Measurements from ENCODE around the gene BAIAP2L1. TPM values are rescaled to one million over a fixed set of nuclear protein-coding genes. Genes with fewer than 3 reads are reported as not detected.

The BAIAP2L1 gene
- total RNA-seq, 1 donor from 2014 or later = 1.9 TPM

GRCh38 chr7:98303176-98303865 lies 97.6 kb downstream of the BAIAP2L1 start:
- DNase-seq (ENCODE audit: low spot score) = no peak
- intact Hi-C loops (cut with DNase I) = no loop called here

GRCh38 chr7:98301693-98302470 lies 99.0 kb downstream of the BAIAP2L1 start:
- intact Hi-C loops (cut with DNase I) = no loop called here
- DNase-seq (ENCODE audit: low spot score) = no peak

GRCh38 chr7:98300595-98301372 lies 100.1 kb downstream of the BAIAP2L1 start:
- DNase-seq (ENCODE audit: low spot score) = no peak
- intact Hi-C loops (cut with DNase I) = no loop called here

DNA sequence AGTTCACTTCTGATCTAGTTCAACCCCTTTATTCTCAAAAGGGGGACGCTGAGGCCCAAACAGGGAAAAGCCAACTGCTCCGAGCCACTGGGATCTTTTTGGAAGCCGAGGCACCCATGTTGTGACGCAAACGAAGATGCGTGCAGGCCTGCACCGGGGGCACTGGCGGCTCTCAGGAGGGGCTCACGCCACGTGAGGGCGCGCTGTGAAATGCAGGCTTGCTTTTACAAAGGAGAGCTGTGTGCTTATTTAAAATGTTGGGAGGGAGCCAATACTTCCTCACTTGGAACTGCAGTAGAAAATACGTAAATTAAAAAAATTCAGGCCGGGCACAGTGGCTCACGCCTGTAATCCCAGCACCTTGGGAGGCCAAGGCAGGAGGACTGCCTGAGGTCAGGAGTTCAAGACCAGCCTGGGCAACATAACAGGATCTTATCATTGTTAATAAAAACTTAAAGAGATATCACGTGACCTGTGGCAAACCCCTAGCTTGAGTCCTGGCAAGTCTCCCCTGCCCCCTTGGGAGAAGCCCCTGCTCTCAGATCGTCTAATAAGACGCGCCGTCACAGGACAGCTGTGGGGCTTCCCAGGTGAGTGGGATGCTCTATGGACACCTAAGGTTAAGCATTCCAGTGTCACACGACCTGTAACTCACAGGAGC lies 103.1 kb downstream of the BAIAP2L1 start:
- intact Hi-C loops (cut with DNase I) = loop anchor here (5.0 kb wide), 1 partner anchor 105 kb away; the partner anchor contains the start of gene BAIAP2L1
- DNase-seq (ENCODE audit: low spot score) = no peak

DNA sequence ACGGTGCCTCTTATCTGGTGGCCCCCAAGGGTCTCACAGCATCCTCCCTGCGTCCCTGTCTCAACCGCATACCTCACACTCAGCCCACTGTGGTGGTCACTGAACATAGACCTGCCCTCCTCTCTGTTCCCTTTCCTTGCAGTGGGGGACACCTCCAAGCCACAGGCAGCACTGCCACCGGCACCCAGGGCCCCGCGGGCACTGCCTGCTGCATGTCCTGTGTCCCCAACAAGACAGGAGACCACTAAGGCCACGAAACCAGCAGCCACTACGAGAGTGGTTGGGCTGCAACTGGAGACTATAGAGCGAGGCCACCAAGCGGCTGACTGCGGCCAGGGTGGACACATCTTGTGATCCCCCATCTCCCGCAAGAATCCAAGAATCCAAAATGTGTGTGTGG lies 104.1 kb downstream of the BAIAP2L1 start:
- DNase-seq (ENCODE audit: low spot score) = no peak
- intact Hi-C loops (cut with DNase I) = loop anchor here (5.0 kb wide), 1 partner anchor 105 kb away; the partner anchor contains the start of gene BAIAP2L1

DNA sequence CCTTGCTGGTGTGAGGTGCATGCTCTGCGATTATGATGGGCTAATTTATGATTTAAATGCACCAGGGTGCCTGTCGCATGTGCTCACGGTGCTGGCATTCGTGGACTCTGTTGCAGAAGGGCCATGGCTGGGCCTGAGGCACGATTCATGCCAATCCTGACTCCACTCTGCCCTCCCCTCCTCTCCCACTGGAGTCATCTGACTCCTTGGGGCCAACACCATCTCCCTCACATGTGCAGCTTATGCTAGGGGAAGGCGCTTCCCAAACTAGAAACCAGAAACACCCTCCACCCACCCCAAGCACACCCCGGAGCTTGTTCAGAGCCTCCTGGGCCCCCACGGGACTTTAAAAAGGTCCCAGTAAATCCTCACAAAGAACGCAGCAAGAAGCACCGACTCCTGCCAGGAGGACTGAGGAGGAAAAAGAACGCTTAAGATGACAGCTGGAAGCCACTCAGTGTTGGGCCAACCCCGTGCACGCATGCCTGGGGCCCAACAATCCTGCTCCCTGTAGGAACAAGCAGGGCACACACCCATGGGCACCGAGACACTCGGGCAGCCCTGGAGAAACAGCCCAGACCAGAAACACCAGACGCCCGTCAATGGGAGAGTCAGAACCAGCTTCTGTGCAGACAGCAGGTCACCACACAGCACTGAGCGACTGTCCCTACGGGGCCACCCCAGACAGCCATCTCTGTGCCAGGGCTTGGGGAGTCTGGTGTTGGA lies 105.3 kb downstream of the BAIAP2L1 start:
- DNase-seq (ENCODE audit: low spot score) = no peak
- intact Hi-C loops (cut with DNase I) = loop anchor here (5.0 kb wide), 1 partner anchor 107 kb away; the partner anchor contains the start of gene BAIAP2L1

DNA sequence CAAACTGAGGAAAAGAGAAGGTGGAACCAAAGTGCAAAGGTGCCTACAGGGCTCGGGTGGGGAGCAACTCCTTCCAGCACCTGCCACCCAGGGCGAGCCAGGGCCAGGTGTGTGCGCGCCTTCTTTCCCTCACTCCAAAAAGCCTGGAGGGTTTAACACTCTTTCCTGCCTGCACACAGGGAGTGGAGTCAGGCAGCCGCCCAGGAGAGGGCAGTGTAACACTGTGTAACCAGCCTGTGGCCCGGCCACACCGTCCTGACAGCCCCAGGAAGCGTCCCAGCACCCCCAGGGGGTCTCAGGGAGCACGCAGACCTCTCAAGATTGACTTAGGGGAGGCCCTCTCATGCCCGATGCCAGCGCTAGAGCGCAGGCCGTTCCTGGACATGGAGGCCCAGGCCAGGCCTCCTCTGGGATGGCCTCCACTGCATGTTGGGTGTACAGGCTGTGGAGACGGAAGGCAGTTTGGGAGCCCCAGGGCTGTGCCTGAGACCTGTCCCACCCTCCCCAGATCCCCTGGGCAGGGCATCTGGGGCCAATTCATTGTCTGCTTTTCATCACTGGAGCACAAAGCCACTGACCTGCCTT lies 106.0 kb downstream of the BAIAP2L1 start:
- DNase-seq (ENCODE audit: low spot score) = no peak
- intact Hi-C loops (cut with DNase I) = loop anchor here (5.0 kb wide), 1 partner anchor 107 kb away; the partner anchor contains the start of gene BAIAP2L1

- no peak for DNase-seq (ENCODE audit: low spot score)
- intact Hi-C loops (cut with DNase I) = no loop called here
These were observed 106.6 kb downstream of the BAIAP2L1 start for GRCh38 chr7:98294326-98294725.

DNA sequence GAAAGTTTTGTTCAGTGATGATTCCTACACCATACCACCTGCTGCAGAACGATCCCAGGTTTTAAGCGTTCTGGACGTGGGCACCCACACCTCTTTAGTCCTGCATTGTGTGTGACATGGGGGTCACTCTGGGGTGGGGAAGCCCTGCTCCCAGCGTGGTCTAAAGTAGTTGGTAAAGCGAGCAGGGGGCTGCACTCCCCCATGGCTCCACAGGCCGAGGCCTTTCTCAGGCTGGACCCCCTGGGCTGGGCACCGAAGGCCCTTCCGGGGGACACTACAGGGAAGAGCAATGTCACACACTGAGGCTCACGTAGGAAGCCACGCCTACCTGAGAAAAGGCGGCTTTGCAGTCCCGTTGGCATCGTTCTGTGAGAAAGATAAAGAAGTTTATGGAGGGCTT lies 107.1 kb downstream of the BAIAP2L1 start:
- no peak for DNase-seq (ENCODE audit: low spot score)
- intact Hi-C loops (cut with DNase I) = no loop called here

GRCh38 chr7:98293265-98293664 lies 107.6 kb downstream of the BAIAP2L1 start:
- DNase-seq (ENCODE audit: low spot score) = no peak
- intact Hi-C loops (cut with DNase I) = no loop called here

- no peak for DNase-seq (ENCODE audit: low spot score)
- intact Hi-C loops (cut with DNase I) = no loop called here
These were observed 109.2 kb downstream of the BAIAP2L1 start for GRCh38 chr7:98291717-98292116.

DNA sequence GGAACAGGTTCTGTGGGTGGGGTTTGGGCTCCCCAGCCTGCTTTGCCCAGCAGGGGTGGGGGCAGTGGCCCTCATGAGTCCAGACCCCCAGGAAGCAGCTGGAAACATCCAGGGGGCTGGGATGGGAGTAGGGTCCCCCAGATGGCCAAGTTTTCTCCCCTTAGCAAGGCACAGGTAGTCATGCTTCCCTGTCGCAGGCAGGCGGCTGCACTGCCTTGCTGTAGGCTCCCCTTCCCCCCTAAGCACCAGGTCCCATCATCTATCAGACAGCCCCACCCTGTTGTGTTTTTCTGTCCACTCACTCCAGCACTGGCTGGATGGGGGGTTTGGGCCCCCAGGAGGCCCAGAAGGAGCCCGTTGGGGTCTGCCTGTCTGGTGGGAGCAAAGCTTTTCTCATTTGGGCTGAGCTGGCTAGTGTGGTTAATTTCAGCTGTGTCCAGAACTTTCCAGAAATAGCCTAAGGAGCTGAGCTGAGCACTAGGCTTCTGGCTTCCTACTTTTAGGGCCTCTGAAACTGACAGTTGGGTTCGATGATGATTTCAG lies 111.5 kb downstream of the BAIAP2L1 start:
- no peak for DNase-seq (ENCODE audit: low spot score)
- intact Hi-C loops (cut with DNase I) = no loop called here

GRCh38 chr7:98288064-98288823 lies 112.6 kb downstream of the BAIAP2L1 start:
- intact Hi-C loops (cut with DNase I) = no loop called here
- no peak for DNase-seq (ENCODE audit: low spot score)

- intact Hi-C loops (cut with DNase I) = no loop called here
- DNase-seq (ENCODE audit: low spot score) = no peak
These were observed 113.4 kb downstream of the BAIAP2L1 start for GRCh38 chr7:98287486-98287959.

- no peak for DNase-seq (ENCODE audit: low spot score)
- intact Hi-C loops (cut with DNase I) = no loop called here
These were observed 114.0 kb downstream of the BAIAP2L1 start for GRCh38 chr7:98286701-98287485.

GRCh38 chr7:98286093-98286539 lies 114.8 kb downstream of the BAIAP2L1 start:
- intact Hi-C loops (cut with DNase I) = no loop called here
- DNase-seq (ENCODE audit: low spot score) = no peak

Data from cardiac septum (tissue), 1 donor.